ENCODE measurements around the gene ANAPC2. TPM values are rescaled to one million over a fixed set of nuclear protein-coding genes. Genes with fewer than 3 reads are reported as not detected.

Gene ANAPC2
- total RNA-seq, 1 experiment from 2014 or later = 95.4 TPM

GRCh38 chr9:137226338-137227053, 38.1 kb upstream of the ANAPC2 start:
- TF ChIP-seq EZH2 (IDR thresholded peaks at IDR 0.05; ENCODE audit: low read depth) = no peak
- no peak for TF ChIP-seq CTCF (conservative IDR thresholded peaks at IDR 0.05)
- peak overlapping the region; percentile 90; the same call in 1 of the 2 replicates for H3K4me3 ChIP-seq
- TSS peak; percentile 27 for BruUV-seq (replicated peaks)
- H3K27ac ChIP-seq = peak overlapping the region; percentile 79
- H2AFZ ChIP-seq = no peak overlapping the region
- H3K4me2 ChIP-seq = peak overlapping the region; percentile 99
- no peaks in the 10 kb centered on the region for H4K20me1 ChIP-seq (ENCODE audit: insufficient read depth)
- intact Hi-C loops (cut with micrococcal nuclease; ENCODE audit: unreplicated experiment) = loop anchor here (1.0 to 2.0 kb wide), 6 partner anchors 31 to 180 kb away; partner anchors contain the start of genes ANAPC2, NPDC1, SAPCD2 and SSNA1
- POLR2A ChIA-PET (ENCODE audit: unreplicated experiment) = interaction anchor here (0.5 to 1.6 kb wide), 5 partner anchors 14 to 316 kb away, joined by 4 to 12 read pairs (median 5); partner anchors contain the start of gene TUBB4B
- H3K9me3 ChIP-seq (ENCODE audit: insufficient read depth, low read depth) = no peaks in the 10 kb centered on the region
- H3K79me2 ChIP-seq (ENCODE audit: low read depth) = peaks cover 7% of the 10 kb centered on the region; the same call in 1 of the 2 replicates
- H3F3A ChIP-seq (ENCODE audit: insufficient read depth, low read depth) = peaks cover 44% of the 10 kb centered on the region
- no peaks in the 10 kb centered on the region for H3K27me3 ChIP-seq (ENCODE audit: insufficient read depth, low read depth)
- H3K4me1 ChIP-seq (replicated peaks; ENCODE audit: insufficient read depth) = peaks cover 55% of the 10 kb centered on the region
- no peaks in the 10 kb centered on the region for H3K9me2 ChIP-seq (ENCODE audit: insufficient read depth)
- CTCF ChIA-PET = interaction anchor here (1.4 to 2.3 kb wide), 2 partner anchors 22 to 37 kb away, joined by 3 to 15 read pairs; partner anchors contain the start of gene SSNA1
- no peaks in the 10 kb centered on the region for H3K36me3 ChIP-seq (ENCODE audit: low read depth)
- DNase-seq = peak; percentile 91 to 94

- Histone ChIP-seq H3K9me2 (ENCODE audit: insufficient read depth) (no peaks in the 10 kb centered on the region), H3K9me3 (ENCODE audit: insufficient read depth, low read depth) (no peaks in the 10 kb centered on the region), H3K27me3 (ENCODE audit: insufficient read depth, low read depth) (no peaks in the 10 kb centered on the region), H3K79me2 (ENCODE audit: low read depth) (peaks cover 7% of the 10 kb centered on the region; the same call in 1 of the 2 replicates), H3F3A (ENCODE audit: insufficient read depth, low read depth) (peaks cover 45% of the 10 kb centered on the region), H4K20me1 (ENCODE audit: insufficient read depth) (no peaks in the 10 kb centered on the region), H3K4me3 (peak overlapping the region; percentile 90), H3K4me2 (peak overlapping the region; percentile 99), H3K27ac (peak overlapping the region; percentile 79), H3K4me1 (replicated peaks; ENCODE audit: insufficient read depth) (peaks cover 55% of the 10 kb centered on the region), H2AFZ (no peak overlapping the region), H3K36me3 (ENCODE audit: low read depth) (no peaks in the 10 kb centered on the region)
- no peak for DNase-seq
- intact Hi-C loops (cut with micrococcal nuclease; ENCODE audit: unreplicated experiment) = loop anchor here (2.0 kb wide), 2 partner anchors 51 to 179 kb away; partner anchors contain the start of genes NPDC1 and TOR4A
- POLR2A ChIA-PET (ENCODE audit: unreplicated experiment) = interaction anchor here (1.6 kb wide), 1 partner anchor 37 kb away, joined by 4 read pairs; no protein-coding TSS in a partner anchor
- CTCF ChIA-PET = no interaction called here
- no TSS peak for BruUV-seq (replicated peaks)
- TF ChIP-seq EZH2 (IDR thresholded peaks at IDR 0.05; ENCODE audit: low read depth) (no peak), CTCF (conservative IDR thresholded peaks at IDR 0.05) (no peak)
Observed at GRCh38 chr9:137225699-137226331, 37.5 kb upstream of the ANAPC2 start.

All from PC-9 (cell line).